Measurements from ENCODE around the gene PURA. TPM values are rescaled to one million over a fixed set of nuclear protein-coding genes. Genes with fewer than 3 reads are reported as not detected.

The PURA gene
- total and polyA plus RNA-seq, 2 donors (not counting 1 experiment from before 2014, with no cell fraction given): 2.2 to 23.5 TPM

DNA sequence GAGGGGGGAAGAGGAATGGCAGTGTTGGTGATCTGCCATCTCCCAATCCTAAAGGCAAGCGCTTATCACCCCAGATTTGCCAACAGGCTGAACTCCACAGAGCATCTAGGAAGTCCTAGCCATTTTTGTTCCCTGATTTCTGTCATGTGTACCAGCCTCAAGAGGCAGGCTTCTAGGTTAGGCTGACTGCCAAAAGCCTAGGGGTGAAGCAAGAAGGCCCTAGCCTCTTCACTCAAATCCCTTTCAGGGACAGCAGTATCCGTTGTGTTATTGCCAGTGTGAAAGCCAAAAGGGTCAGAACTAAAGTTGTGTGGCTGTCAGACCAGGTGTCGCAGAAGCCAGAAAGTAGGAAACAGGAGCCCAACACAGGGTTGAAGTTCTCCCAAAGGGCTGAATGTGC, 26.5 kb downstream of the PURA start:
- Histone ChIP-seq H3K27ac (ENCODE audit: low read length in 2 of 2) (no peak overlapping the region), H4K20me1 (ENCODE audit: control insufficient read depth, insufficient read depth, low read length, poor library complexity, severe bottlenecking) (peaks cover 59% of the 10 kb centered on the region), H3K4me1 (ENCODE audit: control insufficient read depth in 2 of 2, insufficient read depth in 2 of 2, low read length in 2 of 2) (peaks cover 6 to 21% of the 10 kb centered on the region in 2 donors), H3K36me3 (replicated peaks in 1 of 2; ENCODE audit: control extremely low read depth in 1 of 2, control insufficient read depth in 1 of 2, extremely low read depth in 1 of 2, insufficient read depth in 2 of 2, low read length in 1 of 2) (no peaks in the 10 kb centered on the region), H3K4me2 (replicated peaks; ENCODE audit: low read depth, low read length, poor library complexity, severe bottlenecking) (no peak overlapping the region), H2AFZ (ENCODE audit: insufficient read depth, low read depth, low read length, poor library complexity, severe bottlenecking) (no peak overlapping the region), H3K27me3 (replicated peaks in 1 of 4; ENCODE audit: control extremely low read depth in 1 of 4, control insufficient read depth in 3 of 4, insufficient read depth in 4 of 4, low read length in 3 of 4) (peaks cover 0 to 8% (median 7%) of the 10 kb centered on the region in 4 experiments), H3K9me3 (ENCODE audit: control extremely low read depth in 1 of 3, control insufficient read depth in 2 of 3, insufficient read depth in 1 of 3, low read length in 2 of 3) (no peaks in the 10 kb centered on the region), H3K79me2 (ENCODE audit: control insufficient read depth, insufficient read depth, low read length) (peaks cover 34% of the 10 kb centered on the region), H3K9ac (ENCODE audit: low read length) (no peak overlapping the region), H3K4me3 (ENCODE audit: control extremely low read depth in 1 of 5, extremely low read depth in 1 of 5, insufficient read depth in 1 of 5, low read depth in 2 of 5, low read length in 4 of 5) (no peak overlapping the region)
- TF ChIP-seq CTCF (IDR thresholded peaks at IDR 0.05) (no peak), EZH2 (IDR thresholded peaks at IDR 0.05; ENCODE audit: borderline replicate concordance, insufficient read depth, low read depth, low read length, poor library complexity, severe bottlenecking) (no peak)
- Mint-ChIP-seq H3K9me3 (ENCODE audit: insufficient read depth) (no peaks in the 10 kb centered on the region), H3K27ac (no peak overlapping the region), H3K27me3 (peaks cover 10% of the 10 kb centered on the region), H3K4me1 (peaks cover 18% of the 10 kb centered on the region), H3K4me3 (no peak overlapping the region)
- DNase-seq (no peak), ATAC-seq (ENCODE audit: low read depth) (no peak)
- POLR2A ChIA-PET: no interaction called here
- 100% methylated on average over 2 of the region's 3 CpGs for WGBS (ENCODE audit: insufficient coverage)
- CTCF ChIA-PET: interaction anchor here (0.5 to 23.0 kb wide), 3 partner anchors 67 to 273 kb away, joined by 4 to 513 read pairs (median 9); no protein-coding TSS in a partner anchor
- intact Hi-C loops (cut with micrococcal nuclease): no loop called here

DNA sequence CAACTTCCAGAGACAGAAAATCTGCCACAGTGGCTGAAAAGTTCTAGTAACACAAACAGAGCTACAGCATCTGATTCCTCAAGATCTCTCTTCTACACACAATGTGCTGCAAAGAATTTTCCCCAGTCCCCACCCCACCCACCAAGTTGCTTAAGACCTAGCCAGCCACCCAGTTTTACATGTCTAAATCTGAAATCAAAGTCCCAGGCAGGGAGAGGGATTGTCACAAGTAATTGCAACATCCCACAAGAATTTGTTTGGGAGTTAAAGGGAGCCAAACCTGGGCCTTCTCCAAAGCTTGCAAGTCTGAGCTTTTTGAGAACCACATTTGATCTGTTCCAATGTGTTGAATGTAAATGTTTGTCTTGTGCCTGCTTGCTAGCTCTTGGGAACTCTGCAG, 27.3 kb downstream of the PURA start:
- H3K4me3 ChIP-seq (ENCODE audit: control extremely low read depth in 1 of 5, extremely low read depth in 1 of 5, insufficient read depth in 1 of 5, low read depth in 2 of 5, low read length in 4 of 5): no peak overlapping the region
- intact Hi-C loops (cut with micrococcal nuclease): no loop called here
- ChIA-PET CTCF (interaction anchor here (0.9 to 23.0 kb wide), 6 partner anchors 9 to 71 kb away, joined by 3 to 513 read pairs (median 3); no protein-coding TSS in a partner anchor), POLR2A (no interaction called here)
- H3K27me3 ChIP-seq (replicated peaks in 1 of 4; ENCODE audit: control extremely low read depth in 1 of 4, control insufficient read depth in 3 of 4, insufficient read depth in 4 of 4, low read length in 3 of 4): peaks cover 0 to 16% (median 9%) of the 10 kb centered on the region in 4 experiments
- Mint-ChIP-seq H3K27ac (no peak overlapping the region), H3K4me1 (peaks cover 18% of the 10 kb centered on the region), H3K4me3 (no peak overlapping the region), H3K27me3 (peaks cover 14% of the 10 kb centered on the region), H3K9me3 (ENCODE audit: insufficient read depth) (no peaks in the 10 kb centered on the region)
- peaks cover 66% of the 10 kb centered on the region for H4K20me1 ChIP-seq (ENCODE audit: control insufficient read depth, insufficient read depth, low read length, poor library complexity, severe bottlenecking)
- ATAC-seq (ENCODE audit: low read depth): no peak
- peaks cover 31% of the 10 kb centered on the region for H3K79me2 ChIP-seq (ENCODE audit: control insufficient read depth, insufficient read depth, low read length)
- H3K4me2 ChIP-seq (replicated peaks; ENCODE audit: low read depth, low read length, poor library complexity, severe bottlenecking): no peak overlapping the region
- TF ChIP-seq CTCF (IDR thresholded peaks at IDR 0.05) (no peak), EZH2 (IDR thresholded peaks at IDR 0.05; ENCODE audit: borderline replicate concordance, insufficient read depth, low read depth, low read length, poor library complexity, severe bottlenecking) (no peak)
- no peak overlapping the region for H3K27ac ChIP-seq (ENCODE audit: low read length in 2 of 2)
- no peak overlapping the region for H3K9ac ChIP-seq (ENCODE audit: low read length)
- peaks cover 14 to 29% of the 10 kb centered on the region in 2 donors for H3K4me1 ChIP-seq (ENCODE audit: control insufficient read depth in 2 of 2, insufficient read depth in 2 of 2, low read length in 2 of 2)
- H2AFZ ChIP-seq (ENCODE audit: insufficient read depth, low read depth, low read length, poor library complexity, severe bottlenecking): no peak overlapping the region
- peaks cover 0 to 2% (median 0%) of the 10 kb centered on the region in 3 donors for H3K9me3 ChIP-seq (ENCODE audit: control extremely low read depth in 1 of 3, control insufficient read depth in 2 of 3, insufficient read depth in 1 of 3, low read length in 2 of 3)
- no peaks in the 10 kb centered on the region for H3K36me3 ChIP-seq (replicated peaks in 1 of 2; ENCODE audit: control extremely low read depth in 1 of 2, control insufficient read depth in 1 of 2, extremely low read depth in 1 of 2, insufficient read depth in 2 of 2, low read length in 1 of 2)
- DNase-seq: no peak

All from B cell (primary cell).